HG03108 (cell line): ENCODE data around the gene SRD5A1.
"Not testable (repeated sequence)": the region's sequence is repeated elsewhere in the genome, so short reads cannot be mapped to it uniquely, and the experiment has no call there.

Source experiments
- ATAC-seq: cut with Tn5 transposase; IDR thresholded peaks from one replicate; pipeline ENCODE4 v1.9.1; 2021; ENCODE audit warnings: moderate library complexity; ENCODE audit not compliant: unreplicated experiment

The SRD5A1 gene

DNA sequence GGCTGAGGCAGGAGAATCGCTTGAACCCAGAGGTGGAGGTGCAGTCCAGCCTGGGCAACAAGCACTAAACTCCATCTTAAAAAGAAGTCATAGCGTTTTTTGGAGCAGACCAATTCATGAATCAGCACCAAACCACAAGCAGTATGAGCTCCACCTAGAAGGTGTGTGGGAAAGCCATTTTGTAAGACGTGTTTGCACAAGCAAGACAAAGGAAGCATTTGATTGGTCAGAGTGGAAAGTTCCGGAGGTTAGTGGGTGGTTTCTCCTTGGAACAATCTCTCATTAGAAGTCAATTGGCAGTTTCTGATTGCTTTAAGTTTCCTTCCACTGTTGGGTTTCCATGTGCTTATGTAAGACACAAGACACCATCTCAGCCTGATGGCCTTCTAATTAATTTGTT, 5.0 kb downstream of the SRD5A1 start:
- ATAC-seq, result no peak

DNA sequence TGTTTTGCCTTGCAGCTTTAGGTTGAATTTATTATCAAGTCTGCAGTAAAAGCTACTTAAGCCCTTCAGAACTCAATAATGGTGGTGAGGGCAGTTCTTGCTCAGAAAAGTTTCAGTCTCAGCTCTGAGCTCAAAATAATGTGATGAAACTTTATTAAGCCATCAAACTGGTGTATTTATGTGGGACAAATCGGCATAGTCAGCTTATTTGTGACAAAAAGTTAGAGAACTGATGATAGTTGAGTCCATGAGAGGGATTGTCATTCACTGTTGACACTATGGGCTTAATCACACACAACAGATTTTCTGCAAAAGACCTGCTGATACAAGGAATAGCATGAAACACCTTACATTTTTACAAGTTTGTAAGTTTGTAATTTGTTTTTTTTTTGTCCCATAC, 9.4 kb downstream of the SRD5A1 start:
- ATAC-seq, result no peak

DNA sequence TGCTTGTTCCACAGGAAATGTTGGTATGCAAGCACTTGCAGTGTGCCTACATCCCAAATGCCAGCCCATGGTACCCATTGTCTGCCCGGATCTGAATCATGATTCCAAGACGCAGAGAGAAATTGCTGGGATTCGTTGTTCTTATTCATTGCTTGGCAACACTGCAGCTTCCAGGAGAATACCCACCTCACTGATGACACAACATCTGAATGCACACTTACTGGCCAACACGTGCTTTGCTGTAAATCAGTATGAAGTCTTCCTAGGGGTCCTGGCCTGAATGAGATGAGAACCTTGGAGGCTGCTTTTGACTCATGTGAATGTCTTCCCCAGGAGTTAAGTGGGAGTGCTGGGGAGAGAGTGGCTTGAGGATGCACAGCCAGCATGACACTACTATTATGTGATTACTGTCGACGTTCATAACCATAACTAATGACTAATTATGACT, 11.6 kb downstream of the SRD5A1 start:
- ATAC-seq, result no peak

DNA sequence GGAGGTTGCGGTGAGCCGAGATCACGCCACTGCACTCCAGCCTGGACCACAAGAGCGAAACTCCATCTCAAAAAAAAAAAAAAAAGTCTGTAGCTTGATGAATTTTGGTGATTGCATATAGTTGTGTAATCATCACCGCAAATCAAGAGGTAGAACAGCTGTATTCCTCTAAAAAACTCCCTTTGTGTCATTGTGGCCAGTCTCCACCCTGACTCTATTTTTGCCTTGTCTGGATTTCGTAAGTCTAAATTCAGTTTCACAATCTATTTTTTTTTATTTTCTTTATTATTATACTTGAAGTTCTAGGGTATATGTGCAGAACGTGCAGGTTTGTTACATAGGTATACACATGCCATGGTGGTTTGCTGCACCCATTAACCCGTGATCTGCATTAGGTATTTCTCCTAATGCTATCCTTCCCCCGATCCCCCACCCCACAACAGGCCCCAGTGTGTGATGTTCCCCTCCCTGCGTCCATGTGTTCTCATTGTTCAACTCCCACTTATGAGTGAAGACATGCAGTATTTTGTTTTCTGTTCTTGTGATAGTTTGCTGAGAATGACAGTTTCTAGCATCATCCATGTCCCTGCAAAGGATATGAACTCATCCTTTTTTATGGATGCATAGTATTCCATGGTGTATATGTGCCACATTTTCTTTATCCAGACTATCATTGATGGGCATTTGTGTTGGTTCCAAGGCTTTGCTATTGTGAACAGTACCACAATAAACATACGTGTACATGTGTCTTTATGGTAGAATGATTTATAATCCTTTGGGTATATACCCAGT, 12.5 kb downstream of the SRD5A1 start:
- ATAC-seq, result not testable (repeated sequence)

DNA sequence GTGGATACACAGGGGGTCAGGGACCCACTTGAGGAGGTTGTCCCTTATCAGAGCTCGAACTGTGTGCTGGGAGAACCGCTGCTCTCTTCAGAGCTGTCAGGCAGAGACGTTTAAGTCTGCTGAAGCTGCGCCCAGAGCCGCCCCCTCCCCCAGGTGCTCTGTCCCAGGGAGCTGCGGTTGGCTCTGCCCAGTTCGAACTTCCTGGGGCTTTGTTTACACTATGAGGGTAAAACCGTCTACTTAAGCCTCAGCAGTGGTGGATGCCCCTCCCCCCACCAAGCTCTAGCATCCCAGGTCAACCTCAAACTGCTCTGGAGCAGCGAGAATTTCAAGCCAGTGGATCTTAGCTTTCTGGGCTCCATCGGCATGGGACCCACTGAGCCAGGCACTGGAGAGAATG, 15.9 kb downstream of the SRD5A1 start:
- ATAC-seq, result no peak

DNA sequence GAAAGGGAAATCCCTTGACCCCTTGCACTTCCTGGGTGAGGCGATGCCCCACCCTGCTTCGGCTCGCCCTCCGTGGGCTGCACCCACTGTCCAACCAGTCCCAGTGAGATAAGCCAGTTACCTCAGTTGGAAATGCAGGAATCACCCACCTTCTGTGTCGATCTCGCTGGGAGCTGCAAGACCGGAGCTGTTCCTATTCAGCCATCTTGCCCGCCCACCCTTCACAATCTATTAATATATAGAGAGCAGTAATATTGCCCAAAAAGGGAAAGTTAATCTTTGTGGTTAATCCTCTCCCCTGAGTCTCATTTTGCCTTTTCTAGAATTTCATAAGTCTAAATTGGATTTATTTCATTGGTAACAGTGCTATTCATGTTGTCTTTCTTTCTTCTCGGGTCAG, 16.4 kb downstream of the SRD5A1 start:
- ATAC-seq, result no peak

DNA sequence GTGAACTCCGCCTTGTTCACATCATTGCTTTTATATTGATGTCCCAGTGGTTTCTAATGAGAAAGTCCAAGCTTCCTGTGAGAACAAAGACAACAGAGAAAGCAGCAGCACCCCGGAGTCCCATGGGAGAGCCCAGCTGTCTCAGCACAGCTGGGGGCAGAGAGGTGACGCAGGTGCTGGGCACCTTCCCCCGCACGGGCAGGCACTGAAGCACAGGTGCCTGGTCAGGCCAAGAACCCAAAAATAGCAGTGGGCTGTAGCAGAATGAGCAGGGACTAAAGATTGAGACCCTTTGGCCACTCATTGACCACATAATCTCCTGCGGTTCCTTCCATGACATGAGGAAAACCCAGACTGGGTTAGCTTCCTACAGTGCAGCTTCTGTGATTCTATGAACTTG, 18.8 kb downstream of the SRD5A1 start:
- ATAC-seq, result peak; percentile 98

DNA sequence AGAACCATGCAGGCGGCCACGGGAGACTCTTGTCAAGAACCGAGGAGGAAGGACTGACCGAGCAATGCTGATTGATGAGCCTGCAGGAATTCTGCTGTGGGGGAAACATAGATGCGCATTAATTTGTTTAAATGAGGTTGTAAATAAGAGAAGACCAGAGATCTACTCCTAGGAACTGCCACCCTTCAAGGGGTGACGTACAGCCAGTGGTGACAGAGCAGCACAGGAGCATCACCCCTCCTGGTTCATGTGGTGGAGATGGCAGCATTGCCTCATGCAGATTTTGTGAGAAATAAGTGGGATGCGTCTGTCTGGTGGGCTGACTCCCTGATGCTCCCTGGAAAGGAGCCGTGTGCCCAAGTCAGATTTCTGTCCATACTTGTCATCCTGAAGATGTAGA, 22.2 kb downstream of the SRD5A1 start:
- ATAC-seq, result no peak

DNA sequence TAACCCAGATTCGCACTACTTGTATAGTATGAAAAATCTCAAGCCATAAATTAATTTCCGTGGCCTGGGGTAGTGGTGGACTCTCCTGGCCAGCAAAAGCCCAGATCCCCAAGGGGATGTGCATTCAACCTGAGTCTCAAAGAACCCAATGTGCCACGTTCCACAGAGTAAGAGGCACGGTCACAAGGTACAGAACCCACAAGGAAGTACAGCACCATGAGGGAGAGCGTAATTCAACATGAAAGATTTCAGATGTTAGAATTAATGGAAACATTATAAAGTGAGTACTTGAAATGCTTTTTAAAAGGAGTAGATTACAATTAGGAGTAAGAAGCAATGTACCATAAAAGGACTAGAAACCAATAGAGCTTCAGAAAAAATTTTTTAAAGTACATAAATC, 23.4 kb downstream of the SRD5A1 start:
- no peak for ATAC-seq

DNA sequence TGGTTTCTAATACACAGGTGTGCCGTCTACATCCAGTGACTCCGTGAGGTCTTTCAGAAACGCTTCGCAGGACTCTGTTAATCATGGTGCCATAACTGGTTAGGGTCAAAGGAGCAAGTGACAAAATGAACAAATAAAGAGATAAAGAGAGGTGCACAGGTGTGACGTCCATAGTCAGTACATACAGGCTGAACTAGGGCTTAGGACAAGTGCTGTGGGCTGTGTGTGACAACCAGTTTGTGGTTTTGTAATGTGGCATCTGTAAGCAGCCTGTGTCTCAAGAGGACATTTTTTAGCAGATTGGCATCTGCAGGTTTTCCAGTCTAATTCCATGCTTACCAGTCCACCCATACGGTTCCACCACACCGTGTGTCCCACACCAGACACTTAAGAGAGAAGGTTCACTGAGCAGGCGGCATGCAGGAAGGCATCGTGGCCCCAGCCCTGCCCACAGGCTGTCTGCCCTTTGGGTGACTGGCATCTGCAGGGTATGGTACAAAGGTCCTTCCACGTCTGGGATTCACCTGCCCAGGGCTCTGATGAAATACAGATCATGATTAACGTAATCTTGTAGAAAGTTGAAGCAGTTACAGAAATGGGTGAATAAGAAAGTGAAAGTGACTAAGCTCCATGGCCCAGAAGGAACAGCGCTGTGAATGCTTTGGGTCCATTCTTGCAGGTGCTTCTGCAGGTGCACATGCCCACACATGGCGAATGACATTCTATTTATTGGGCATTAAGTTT, 26.9 kb downstream of the SRD5A1 start:
- peak; percentile 81 for ATAC-seq

DNA sequence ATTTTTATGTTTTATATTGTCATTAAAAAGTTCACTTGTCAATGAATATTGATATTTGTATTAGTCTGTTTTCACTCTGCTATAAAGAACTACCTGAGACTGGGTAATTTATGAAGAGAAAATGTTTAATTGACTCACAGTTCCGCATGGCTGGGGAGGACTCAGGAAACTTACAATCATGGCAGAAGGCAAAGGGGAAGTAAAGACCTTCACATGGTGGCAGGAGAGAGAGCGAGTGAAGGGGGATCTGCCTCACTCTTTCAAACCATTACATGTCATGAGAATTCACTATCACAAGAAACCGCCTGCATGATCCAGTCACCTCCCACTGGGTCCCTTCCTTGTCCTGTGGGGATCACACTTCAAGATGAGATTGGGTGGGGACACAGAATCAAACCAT, 27.4 kb downstream of the SRD5A1 start:
- ATAC-seq, result peak; percentile 27

DNA sequence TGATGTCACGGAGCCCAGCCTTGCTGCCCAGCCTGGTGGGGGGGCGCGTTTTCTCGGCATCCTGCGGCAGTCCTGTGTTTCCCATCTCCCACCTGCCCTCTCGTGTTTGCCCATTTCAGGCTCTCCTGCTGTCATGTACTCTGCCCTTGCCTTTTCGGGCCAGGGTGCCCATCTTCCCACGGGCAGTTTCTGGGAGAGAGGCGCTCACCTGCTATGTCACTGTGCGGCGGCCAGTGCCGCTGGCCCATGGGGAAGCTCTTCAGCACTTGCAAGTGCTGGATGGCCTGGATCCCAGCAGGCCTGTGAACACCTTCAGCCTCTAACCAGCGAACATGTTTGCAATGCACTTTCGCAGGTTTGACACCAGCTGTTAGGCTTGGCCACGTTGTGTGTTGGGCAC, 33.5 kb downstream of the SRD5A1 start:
- ATAC-seq, result no peak

DNA sequence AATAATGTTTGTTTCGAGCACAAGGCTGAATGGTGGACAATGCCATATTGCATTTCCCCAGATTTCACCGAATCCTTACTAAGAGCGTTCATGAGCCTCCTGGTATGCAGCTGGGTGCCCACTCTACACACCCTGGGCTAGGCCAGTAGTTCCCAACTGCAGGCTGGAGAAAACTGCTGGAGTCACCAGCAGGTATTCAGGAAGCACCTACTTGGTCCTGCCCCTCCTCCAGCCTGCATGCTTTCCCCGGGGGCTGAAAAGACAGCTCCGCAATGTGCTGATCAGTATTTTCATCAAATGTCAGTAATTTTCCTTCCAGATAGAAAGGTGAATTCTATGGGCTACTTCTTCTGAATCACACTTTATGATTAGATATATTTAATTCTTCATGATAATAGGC, 34.4 kb downstream of the SRD5A1 start:
- no peak for ATAC-seq

DNA sequence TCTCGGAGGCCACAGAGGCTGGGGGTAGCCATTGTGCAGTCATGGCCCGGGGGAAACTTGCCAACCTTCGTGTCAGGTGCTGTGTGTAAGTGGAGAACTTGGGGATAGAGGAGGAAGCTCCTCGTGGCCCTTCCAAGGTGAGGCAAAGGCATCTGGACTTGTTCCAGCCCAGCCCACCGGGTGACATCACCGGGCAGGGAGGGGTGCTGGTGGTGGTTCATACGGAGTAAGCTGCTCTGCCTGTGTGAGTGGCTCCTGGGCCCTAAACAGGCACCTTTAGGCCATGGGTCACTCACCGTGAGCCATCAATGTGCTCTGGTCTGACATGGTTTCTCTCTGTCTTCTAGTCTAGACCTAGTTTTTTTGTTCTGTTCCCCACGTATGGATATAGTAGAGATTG, 35.5 kb downstream of the SRD5A1 start:
- not testable (repeated sequence) for ATAC-seq

DNA sequence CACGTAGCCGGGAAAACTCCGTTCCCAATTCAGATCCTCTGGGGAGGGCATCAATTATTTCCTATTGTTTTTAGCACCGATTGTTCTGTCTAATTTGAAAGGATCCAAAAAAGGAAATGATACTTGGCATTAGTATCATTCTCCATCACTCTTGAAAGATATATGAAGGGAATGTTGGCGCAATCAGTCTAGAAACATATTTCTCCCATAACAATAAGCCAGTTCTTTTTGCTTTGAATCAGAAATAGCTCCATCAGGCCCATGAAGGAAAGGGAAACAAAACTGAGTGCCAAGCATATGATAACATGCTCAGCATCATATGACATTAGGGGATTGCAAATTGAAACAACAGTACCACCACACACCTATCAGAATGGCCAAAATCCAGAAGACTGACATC, 39.8 kb downstream of the SRD5A1 start:
- no peak for ATAC-seq

DNA sequence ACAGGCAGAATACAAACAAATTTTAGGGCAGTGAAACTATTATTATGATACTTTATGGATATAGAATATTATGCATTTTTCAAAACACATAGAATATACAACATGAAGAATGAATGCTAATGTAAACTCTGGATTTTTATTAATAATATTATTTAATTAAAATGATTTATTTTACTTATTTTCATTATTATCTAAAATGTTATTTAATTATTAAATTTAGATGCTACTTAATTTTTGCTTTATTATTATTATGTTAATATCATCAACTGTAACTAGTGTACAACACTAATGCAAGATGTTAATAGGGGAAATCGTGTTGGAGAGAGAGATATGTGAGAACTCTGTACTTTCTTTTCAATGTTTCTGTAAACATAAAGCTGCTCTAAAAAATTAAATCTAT, 40.7 kb downstream of the SRD5A1 start:
- ATAC-seq, result no peak

DNA sequence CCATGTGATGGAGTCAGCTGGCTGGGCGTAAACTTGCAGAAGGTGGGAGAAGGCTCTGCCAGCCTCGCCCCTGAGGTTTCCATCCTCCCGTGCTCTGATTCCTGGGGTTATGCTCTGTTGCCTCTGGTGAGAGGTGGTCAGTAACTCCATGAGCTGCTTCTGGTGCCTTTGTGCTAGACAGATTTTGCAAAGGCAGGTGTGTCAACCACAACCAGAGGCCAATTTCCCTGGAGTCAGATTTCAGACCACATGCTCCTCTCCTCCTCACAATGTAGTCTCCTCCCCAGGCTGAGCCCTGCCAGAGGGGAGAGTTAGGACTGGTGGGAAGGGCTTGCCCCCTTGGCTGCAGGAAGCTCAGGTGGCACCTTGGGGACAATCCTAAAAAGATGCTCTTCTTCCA, 41.2 kb downstream of the SRD5A1 start:
- ATAC-seq, result no peak

DNA sequence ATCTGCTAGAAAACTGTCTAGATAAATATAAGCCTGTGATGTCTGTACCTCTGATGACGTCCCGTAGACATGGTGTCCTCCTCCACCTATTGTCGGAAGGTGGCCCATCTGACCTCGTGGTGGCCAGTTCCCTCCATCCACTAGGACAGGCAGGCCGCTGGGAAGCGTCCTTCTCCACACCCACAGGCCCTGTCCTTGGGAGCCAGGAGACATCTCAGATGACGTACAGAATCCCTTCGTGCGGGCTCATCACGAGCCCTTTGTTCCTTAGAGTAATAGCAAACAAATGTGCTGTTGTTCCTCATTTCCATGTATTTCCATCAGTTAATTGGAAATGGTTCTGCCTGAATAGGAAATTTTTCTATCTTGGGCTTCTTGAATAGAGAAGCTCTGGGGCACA, 41.6 kb downstream of the SRD5A1 start:
- no peak for ATAC-seq

DNA sequence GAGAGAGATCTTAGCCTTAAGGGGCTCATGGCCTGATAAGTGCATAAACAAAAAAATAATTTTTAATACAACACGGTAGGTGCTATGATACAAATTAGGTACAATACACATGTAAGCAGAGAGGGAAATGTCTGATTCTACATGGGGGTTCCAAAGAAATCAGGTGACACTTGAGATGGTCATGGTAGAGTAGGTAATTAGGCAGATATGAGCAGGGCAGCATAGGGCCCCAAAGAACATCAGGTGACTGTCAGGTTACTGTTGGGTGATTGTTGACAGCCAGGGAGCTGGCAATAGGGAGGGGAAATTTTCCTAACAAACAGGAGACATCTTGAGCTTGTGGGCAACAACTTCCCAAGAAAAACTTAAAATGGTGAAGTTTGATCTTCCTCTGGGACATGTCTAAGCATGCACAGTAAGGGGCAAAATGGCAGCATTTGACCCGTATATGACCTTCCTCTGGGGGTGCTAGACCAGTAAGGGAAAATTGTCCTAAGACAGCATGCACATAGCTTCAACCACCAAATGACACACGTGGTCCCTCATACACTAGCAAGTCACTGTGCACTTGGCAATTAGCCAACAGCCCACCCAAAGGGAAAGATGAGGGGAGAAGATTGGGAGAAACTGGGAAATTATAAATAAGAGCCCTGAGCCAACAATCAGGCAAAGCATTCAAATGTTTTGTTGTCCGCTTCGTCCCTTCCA, 42.7 kb downstream of the SRD5A1 start:
- ATAC-seq, result no peak

DNA sequence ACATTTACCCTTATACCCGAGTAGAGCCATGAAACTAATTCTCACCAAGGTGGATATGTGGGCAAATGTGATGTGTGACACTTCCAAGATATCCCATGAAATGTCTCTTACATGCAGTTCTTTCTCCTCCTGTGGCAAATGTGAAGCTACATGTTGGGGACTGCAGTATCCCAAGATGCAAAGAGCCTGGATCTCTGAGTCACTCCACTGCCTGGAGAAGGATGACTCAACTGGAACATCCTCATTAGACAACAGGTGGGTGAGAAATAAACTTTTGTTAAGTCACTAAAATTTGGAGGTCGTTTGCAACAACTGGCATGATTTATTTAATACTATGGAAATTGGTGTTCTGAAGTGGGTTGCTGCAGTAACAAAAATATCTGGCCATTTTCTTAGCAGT, 43.5 kb downstream of the SRD5A1 start:
- ATAC-seq, result no peak

DNA sequence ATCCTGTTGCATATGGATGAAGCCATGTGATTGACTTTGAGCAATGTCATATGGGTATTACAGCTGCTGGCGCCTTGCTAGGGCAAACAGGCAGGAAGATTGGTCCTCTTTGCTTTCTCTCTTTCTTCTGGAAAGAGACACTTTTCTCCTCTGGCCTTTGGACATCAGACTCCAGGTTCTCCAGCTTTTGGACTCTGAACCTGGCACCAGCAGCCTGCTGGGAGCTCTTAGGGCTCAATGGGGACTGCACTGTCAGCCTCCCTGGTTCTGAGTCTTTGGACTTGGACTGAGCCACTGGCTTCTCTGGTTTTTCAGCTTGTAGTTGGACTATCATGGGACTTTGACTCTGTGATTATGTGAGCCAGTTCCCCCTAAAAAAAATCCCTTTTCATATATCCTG, 45.1 kb downstream of the SRD5A1 start:
- no peak for ATAC-seq

DNA sequence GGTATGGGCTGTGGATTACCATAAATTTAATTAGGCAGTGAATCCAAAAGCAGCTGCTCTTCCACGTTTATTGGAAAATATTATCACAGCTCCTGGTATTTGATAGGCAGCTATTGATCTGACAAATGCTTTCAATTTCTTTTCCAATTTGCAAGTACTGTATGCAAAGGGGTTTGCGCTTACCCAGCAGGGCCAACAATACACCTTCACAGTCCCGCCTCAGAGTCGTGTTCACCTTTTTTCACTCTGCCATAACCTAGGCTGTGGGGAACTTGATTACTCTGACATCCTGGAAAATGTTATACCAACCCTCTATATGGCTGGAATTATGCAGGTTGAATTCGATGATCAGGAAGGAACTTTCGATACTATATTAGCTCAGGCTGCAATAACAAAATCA, 47.7 kb downstream of the SRD5A1 start:
- no peak for ATAC-seq
